Activated T-helper 2 cell treated with anti-CD3 and anti-CD28 coated beads, Interferon-gamma antibody, Interleukin-2, Interleukin-4, amounts not matched to agents 10 μg/mL and 5 μg/mL and 100 μg/mL, durations not matched to agents 14 hours and 24 hours and 36 hours (primary cell): ENCODE results near the gene SCO2. TPM values are rescaled to one million over a fixed set of nuclear protein-coding genes. Genes with fewer than 3 reads are reported as not detected.
A peak's percentile ranks its signal among the peaks of the same experiment; 100 is the strongest.

Experiments
- DNase-seq: peaks from one replicate; pipeline ENCODE4 v3.0.0; 2021; ENCODE audit warnings: low spot score
- H3K27ac Mint-ChIP-seq: one replicate; pipeline ENCODE4 v1.8.0; 2021; ENCODE audit warnings: mixed read lengths
- H3K27me3 Mint-ChIP-seq: one replicate; pipeline ENCODE4 v1.8.0; 2021; ENCODE audit warnings: low read depth, mixed read lengths
- H3K36me3 Mint-ChIP-seq: one replicate; pipeline ENCODE4 v1.8.0; 2021; ENCODE audit warnings: low read depth, mixed read lengths
- H3K4me1 Mint-ChIP-seq: one replicate; pipeline ENCODE4 v1.8.0; 2021; ENCODE audit warnings: low read depth, mixed read lengths
- H3K4me3 Mint-ChIP-seq: one replicate; pipeline ENCODE4 v1.8.0; 2021; ENCODE audit warnings: low read depth, mild to moderate bottlenecking, moderate library complexity, mixed read lengths
- H3K9me3 Mint-ChIP-seq: one replicate; pipeline ENCODE4 v1.8.0; 2021; ENCODE audit warnings: mixed read lengths
- intact Hi-C: fragments of 100-400 bp; cut with micrococcal nuclease; formaldehyde crosslinking; loops from one replicate; pipeline ENCODE4 v1.15.1; 2023
- total RNA-seq: library from RNA; stranded (reverse); gene quantifications from 2 replicates; pipeline ENCODE4 v1.2.3, GENCODE V29; 2022

SCO2 gene
- total RNA-seq, 1 donor from 2014 or later = 3.8 TPM

DNA sequence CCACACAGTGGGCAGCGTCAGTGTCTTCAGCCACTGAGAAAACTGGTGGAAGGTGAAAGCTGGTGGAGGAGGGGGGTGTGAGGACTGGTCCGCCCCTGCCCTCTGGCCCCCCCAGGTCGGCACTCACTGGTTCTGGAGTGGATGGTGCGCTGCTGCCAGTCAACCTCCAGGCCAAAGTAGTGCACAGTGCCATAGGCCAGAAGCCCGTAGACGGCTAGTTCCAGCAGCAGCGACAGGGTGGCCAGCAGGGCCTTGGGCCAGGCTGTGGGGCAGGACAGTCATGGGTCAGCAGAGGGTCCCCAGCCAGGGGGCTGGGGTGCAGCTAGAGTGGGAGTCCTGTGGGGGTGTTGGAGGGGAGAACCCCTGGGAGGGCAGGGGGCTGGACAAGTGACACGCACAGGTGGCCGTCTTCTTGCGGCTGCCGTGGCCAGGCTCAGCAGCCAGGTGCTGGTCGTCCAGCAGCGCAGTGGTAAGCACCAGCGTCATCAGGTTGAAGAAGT, 20.1 kb downstream of the SCO2 start:
- intact Hi-C loops = no loop called here
- Mint-ChIP-seq H3K4me1 (peaks cover 10% of the 10 kb centered on the region), H3K9me3 (no peaks in the 10 kb centered on the region), H3K36me3 (peaks cover 8% of the 10 kb centered on the region), H3K27me3 (no peaks in the 10 kb centered on the region), H3K4me3 (peak overlapping the region; percentile 21), H3K27ac (no peak overlapping the region)
- DNase-seq = no peak

DNA sequence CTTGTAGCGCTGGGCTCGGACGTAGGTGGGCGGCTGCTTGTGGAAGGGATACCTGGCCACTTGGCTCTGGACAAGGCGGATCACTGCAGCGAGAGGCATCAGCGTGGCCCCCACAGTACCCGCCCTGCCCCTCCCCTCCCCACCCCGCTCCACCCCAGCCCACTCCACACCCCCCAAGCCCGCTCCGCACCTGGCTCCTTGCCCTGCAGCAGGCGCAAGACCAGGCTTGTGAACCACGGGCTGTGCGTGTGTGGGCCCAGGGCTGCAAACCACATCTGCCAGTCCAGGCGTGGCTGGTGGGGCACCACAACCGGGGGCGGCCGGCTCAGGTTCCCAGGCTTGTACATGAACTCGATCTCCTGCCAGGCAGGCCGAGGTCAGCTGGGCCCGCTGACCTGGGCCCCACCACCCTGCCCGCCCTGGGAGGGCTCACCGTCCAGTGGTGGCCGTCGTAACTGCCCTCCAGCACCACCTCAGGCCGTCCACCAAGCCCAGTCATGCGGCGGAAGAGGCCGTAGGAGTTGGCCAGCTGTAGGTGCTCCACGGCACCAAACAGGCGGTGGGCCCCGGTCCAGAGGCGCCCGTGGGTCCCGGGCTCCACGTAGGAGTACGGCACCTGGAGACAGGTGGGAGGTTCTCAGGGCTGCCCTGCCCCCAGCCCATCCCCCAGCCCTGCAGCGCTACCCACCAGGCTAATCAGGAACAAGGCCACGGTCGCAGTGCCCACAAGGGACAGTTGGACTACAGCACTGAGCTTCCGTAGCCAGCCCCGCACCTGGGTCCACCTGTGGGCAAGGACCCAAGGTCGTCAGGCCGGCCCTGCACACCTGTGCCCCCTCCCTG, 20.8 kb downstream of the SCO2 start:
- H3K9me3 Mint-ChIP-seq = no peaks in the 10 kb centered on the region
- no peak for DNase-seq
- no peak overlapping the region for H3K4me3 Mint-ChIP-seq
- no peak overlapping the region for H3K27ac Mint-ChIP-seq
- H3K27me3 Mint-ChIP-seq = no peaks in the 10 kb centered on the region
- peaks cover 8% of the 10 kb centered on the region for H3K36me3 Mint-ChIP-seq
- peaks cover 9% of the 10 kb centered on the region for H3K4me1 Mint-ChIP-seq
- intact Hi-C loops = no loop called here

DNA sequence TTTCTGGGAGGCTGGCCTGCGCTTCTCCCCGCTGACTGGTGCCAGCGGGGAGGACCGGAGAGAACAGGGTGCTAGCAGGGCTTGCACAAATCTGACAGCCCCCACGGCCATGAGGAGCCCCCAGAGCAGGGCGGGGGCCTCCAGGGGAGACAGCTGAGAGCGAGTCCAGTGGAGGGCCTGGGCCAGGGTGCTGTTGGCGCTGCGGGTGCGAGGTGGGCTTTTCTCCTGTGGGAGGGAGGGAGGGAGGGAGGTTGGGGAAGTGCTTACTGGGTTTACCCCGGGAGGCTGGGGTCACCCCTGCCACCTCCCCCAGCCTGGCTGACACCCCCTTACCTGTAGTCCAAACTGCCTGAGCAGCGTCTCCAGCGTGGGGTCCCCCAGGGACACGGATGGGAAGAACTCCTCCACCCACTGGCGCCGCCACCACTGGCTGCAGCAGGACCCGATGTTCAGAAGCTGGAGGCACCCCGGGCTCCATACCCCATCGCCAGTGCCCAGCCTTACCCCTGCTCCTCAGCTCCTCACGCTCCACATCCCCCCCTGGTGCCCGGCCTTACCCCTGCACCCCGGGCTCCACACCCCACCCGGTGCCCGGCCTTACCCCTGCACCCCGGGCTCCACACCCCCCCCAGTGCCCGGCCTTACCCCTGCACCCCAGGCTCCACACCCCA, 21.8 kb downstream of the SCO2 start:
- Mint-ChIP-seq H3K4me3 (no peak overlapping the region), H3K4me1 (peaks cover 1% of the 10 kb centered on the region), H3K27me3 (no peaks in the 10 kb centered on the region), H3K27ac (no peak overlapping the region), H3K9me3 (no peaks in the 10 kb centered on the region), H3K36me3 (peaks cover 3% of the 10 kb centered on the region)
- DNase-seq = no peak
- intact Hi-C loops = no loop called here

DNA sequence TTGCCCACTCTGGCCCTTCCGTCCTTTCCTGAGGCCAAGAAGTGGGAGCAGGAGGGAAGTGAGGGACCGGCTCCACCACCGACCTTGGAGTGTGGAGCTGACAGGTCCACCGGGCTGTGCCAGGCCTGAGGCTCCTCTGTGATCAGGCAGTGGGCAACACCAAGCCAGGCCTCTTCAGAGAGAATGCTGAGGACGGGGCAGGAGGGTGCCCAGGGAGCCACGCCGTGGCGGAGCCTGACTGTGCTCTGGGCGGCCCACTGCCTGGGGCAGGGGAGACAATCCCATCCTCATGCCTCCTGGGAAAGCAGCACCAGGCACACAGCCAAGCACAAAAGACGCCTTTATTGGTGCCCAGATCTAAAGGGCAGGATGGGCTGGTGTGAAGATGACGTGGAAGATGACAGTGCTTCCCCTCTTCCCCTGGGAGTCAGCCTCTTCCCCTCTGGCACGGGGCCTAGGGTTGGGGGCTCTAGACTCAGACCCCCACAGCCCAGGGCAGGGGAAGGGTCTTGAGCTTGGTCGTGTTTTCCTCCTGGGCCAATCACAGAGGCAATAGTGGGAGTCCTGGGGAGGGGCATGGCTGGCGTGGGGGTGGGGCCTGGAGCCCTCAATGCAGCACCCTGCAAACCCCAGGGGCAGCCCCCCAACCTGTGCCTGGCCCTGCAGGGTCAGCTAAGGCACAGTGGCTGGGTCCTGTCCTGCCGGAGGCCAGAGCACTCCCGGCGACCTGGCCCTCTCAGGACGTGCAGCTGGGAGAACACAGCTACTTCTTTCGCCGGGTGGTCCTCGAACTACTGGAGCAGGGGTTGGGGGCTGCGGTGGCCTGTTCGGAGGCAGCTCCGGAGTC, 22.5 kb downstream of the SCO2 start:
- intact Hi-C loops = no loop called here
- H3K27ac Mint-ChIP-seq = no peak overlapping the region

DNA sequence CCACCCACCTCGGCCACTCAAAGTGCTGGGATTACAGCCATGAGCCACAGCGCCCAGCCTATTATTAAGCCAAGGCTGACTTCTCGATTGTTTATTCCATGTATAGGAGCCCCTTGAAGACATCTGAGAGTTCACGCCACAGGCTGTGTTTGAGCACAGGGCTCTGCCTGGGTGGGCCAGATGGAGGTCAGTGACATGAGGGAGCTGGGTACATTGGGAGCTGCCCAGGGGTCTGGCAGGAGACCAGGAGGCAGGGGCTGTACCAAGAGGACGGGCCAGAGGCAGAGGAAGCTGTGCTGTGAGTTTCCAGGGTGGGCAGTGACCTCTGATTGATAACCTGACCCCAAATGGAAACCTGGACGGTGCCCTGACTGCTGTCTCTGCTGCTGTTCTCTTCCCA, 23.3 kb downstream of the SCO2 start:
- no peak overlapping the region for H3K4me3 Mint-ChIP-seq
- DNase-seq = no peak
- no peaks in the 10 kb centered on the region for H3K27me3 Mint-ChIP-seq
- H3K4me1 Mint-ChIP-seq = peaks cover 1% of the 10 kb centered on the region
- H3K27ac Mint-ChIP-seq = no peak overlapping the region
- no peaks in the 10 kb centered on the region for H3K9me3 Mint-ChIP-seq
- intact Hi-C loops = no loop called here
- H3K36me3 Mint-ChIP-seq = peaks cover under 1% of the 10 kb centered on the region

More for the DNA sequence above, 22.5 kb downstream of the SCO2 start:
- peaks cover 1% of the 10 kb centered on the region for H3K4me1 Mint-ChIP-seq
- H3K27me3 Mint-ChIP-seq = no peaks in the 10 kb centered on the region
- H3K36me3 Mint-ChIP-seq = peaks cover 3% of the 10 kb centered on the region
- no peaks in the 10 kb centered on the region for H3K9me3 Mint-ChIP-seq
- no peak overlapping the region for H3K4me3 Mint-ChIP-seq
- DNase-seq = no peak

DNA sequence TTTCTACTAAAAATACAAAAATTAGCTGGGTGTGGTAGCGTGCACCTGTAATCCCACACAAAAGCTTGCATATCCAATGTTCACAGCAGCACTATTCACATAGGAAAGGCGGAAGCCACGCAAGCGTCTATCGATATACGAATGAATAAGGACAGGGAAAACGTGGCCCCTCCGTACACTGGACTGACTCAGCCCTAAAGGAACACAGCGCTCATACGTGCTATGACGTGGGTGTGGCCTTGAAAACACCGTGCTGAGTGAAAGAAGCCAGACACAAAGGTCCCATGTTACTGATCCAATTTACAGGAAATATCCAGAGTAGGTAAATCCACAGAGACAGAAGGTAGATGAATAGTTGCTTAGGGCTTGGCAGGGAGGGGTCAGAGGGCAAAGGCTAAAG, 24.9 kb downstream of the SCO2 start:
- Mint-ChIP-seq H3K4me1 (peaks cover 1% of the 10 kb centered on the region), H3K27ac (no peak overlapping the region), H3K4me3 (no peak overlapping the region), H3K36me3 (no peaks in the 10 kb centered on the region), H3K9me3 (no peaks in the 10 kb centered on the region), H3K27me3 (no peaks in the 10 kb centered on the region)
- intact Hi-C loops = no loop called here
- no peak for DNase-seq

DNA sequence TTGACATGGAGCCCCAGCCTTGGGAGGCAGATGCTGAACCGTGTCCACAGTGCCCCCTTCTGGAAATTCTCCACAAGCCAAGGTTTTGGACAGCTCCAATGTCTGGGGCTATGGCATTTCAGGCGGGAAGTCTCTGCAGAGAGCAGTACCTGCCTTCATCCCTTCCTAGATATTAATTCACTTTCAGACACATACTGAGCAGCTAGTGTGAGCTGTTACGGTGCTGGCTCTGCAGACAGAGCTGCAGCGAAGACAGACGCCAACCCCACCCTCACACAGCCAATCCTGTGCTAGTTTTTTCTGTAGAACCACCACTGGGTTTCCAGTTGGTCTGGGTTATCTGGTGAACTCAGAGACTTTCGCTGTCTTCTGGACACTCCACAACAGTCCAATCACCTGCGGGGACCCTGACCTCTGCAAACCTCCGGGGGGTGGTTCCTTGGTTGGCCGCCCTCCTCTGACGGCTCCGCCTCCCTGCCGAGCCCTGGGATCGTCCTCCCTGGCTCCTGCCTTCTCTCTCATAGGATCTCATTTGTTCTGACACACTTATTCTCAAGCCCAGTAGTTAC, 27.0 kb downstream of the SCO2 start:
- Mint-ChIP-seq H3K36me3 (no peaks in the 10 kb centered on the region), H3K4me1 (peaks cover 1% of the 10 kb centered on the region), H3K9me3 (no peaks in the 10 kb centered on the region), H3K27ac (no peak overlapping the region), H3K27me3 (no peaks in the 10 kb centered on the region), H3K4me3 (no peak overlapping the region)
- DNase-seq = peak; percentile 61
- intact Hi-C loops = loop anchor here (1.0 kb wide), 1 partner anchor 257 kb away; no protein-coding TSS in a partner anchor

DNA sequence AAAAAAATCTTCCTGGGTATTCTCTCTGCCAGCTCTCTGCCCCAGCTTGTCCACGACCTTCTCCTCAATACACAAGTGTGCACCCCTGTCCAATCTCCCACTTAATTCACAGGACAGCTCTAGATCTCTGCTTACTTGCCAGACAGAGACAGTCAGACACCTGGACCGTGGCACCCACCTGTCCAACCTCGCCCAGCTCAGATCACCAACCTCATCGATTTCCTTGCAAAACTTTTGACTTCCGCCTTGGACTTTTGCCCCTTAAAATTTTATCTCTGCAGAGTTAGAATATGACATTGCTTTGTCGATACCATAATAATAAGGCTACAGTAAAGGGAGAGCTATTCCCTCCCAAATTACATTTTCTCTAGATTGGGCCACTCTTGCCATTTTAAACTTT, 28.3 kb downstream of the SCO2 start:
- no peak for DNase-seq
- no peaks in the 10 kb centered on the region for H3K27me3 Mint-ChIP-seq
- no peaks in the 10 kb centered on the region for H3K9me3 Mint-ChIP-seq
- intact Hi-C loops = no loop called here
- no peak overlapping the region for H3K4me3 Mint-ChIP-seq
- peaks cover 1% of the 10 kb centered on the region for H3K4me1 Mint-ChIP-seq
- no peaks in the 10 kb centered on the region for H3K36me3 Mint-ChIP-seq
- no peak overlapping the region for H3K27ac Mint-ChIP-seq

DNA sequence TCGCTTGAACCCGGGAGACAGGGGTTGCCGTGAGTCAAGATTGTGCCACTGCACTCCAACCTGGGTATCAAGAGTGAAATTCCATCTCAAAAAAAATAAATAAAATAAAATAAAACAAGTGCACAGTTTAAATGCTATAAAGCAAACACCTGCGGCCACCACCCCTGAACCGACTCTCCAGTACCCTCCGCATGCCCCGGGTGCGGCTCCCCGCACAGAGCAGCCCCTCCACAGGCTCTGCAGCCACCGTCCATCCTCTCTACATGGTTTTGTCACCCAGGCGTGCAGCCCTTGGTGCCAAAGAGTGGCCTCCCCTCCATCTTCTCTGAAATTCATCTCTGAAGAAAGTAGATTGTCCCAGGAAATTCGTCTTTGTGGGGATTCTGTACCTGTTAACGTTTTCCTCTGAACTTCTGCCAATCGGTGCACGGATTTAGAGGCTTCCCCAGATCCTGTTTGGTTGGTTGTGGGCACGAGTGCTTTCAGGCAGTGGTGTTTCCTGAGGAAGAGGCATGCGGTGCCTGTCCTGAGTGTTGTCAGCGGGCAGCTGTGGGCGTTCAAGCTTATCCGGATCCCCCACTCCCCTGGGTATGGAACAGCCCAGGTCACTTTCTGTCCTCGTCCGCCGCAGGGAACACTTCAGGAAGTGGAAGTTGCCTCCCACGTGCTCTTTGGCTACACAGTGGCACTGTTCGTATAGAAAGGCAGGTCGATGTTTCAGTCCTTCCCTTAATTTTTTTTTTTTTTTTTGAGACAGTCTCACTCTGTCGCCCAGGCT, 34.7 kb downstream of the SCO2 start:
- Mint-ChIP-seq H3K9me3 (no peaks in the 10 kb centered on the region), H3K4me1 (peaks cover 7% of the 10 kb centered on the region), H3K27ac (peak overlapping the region; percentile 55), H3K27me3 (peaks cover 1% of the 10 kb centered on the region), H3K4me3 (no peak overlapping the region), H3K36me3 (no peaks in the 10 kb centered on the region)
- intact Hi-C loops = no loop called here
- DNase-seq = no peak

DNA sequence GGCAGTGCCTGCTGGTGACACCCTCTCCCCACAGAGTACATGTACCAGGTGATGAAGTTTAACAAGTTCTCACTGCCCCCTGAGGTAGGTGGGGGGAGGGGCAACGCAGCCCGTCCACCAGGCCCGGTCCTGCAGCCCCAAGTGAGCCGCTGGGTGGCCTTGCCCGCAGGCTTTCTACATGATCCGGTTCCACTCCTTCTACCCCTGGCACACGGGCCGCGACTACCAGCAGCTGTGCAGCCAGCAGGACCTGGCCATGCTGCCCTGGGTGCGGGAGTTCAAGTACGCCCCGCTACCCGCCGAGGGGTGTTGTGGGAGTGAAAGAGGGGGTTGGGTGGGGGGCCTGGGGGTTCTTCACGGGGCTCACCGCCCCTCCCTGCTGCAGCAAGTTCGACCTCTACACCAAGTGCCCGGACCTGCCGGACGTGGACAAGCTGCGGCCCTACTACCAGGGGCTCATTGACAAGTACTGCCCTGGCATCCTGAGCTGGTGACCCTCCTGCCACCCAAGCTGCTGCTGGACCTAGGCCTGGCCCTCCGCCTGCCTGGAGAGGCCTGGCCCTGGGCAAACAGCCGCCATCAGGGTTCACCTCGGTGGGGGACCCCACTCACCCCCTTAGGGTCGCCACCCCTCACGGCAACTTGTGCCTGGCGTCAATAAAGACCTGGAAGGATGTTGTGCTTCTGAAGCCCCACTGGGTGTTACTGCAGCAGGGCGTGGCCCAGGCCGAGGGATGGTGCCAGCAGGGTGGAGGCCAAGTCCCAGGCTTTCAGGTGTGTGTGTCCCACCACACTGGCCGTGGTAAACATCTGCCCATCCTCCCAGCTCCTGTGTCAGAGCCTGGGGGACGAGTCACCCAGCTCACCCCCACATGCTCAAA, 35.8 kb downstream of the SCO2 start:
- no peaks in the 10 kb centered on the region for H3K36me3 Mint-ChIP-seq
- H3K27ac Mint-ChIP-seq = no peak overlapping the region
- H3K4me3 Mint-ChIP-seq = no peak overlapping the region
- H3K27me3 Mint-ChIP-seq = peaks cover 1% of the 10 kb centered on the region
- peaks cover 7% of the 10 kb centered on the region for H3K4me1 Mint-ChIP-seq
- intact Hi-C loops = no loop called here
- DNase-seq = no peak
- H3K9me3 Mint-ChIP-seq = no peaks in the 10 kb centered on the region

DNA sequence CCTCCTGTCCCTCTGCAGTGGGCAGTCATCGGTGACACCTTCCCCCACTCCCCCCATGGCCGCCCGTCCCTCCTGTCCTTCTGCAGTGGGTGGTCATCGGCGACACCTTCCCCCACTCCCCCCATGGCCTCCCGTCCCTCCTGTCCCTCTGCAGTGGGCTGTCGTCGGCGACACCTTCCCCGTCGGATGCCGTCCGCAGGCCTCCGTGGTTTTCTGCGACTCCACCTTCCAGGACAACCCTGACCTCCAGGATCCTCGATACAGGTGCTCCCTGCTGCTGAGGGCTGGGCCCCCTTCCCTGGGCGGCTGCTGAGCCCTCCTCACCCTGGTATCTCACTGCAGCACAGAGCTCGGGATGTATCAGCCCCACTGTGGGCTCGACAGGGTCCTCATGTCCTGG, 36.5 kb downstream of the SCO2 start:
- H3K4me3 Mint-ChIP-seq = no peak overlapping the region

More for the DNA sequence above, 36.5 kb downstream of the SCO2 start:
- H3K36me3 Mint-ChIP-seq = no peaks in the 10 kb centered on the region
- H3K27me3 Mint-ChIP-seq = peaks cover 1% of the 10 kb centered on the region
- no peak overlapping the region for H3K27ac Mint-ChIP-seq
- no peak for DNase-seq
- intact Hi-C loops = no loop called here
- no peaks in the 10 kb centered on the region for H3K9me3 Mint-ChIP-seq
- peaks cover 7% of the 10 kb centered on the region for H3K4me1 Mint-ChIP-seq
